HepG2 (cell line): ENCODE measurements around the gene ACACB. TPM values are rescaled to one million over a fixed set of nuclear protein-coding genes. Genes with fewer than 3 reads are reported as not detected.
A peak's percentile ranks its signal among the peaks of the same experiment; 100 is the strongest.

Experiments used
- CAMTA2 ChIP-seq: sonication (generic); formaldehyde crosslinking; IDR thresholded peaks from 2 replicates; pipeline ENCODE4 v1.4.0; 2020; ENCODE audit warnings: mild to moderate bottlenecking, missing genetic modification reagents, borderline replicate concordance
- FOXK1 ChIP-seq: sonication (generic); formaldehyde crosslinking; IDR thresholded peaks from 2 replicates; pipeline ENCODE4 v1.4.0; 2020; ENCODE audit warnings: low read depth, missing genetic modification reagents, borderline replicate concordance
- GZF1 ChIP-seq: sonication (generic); formaldehyde crosslinking; IDR thresholded peaks from 2 replicates; pipeline ENCODE4 v1.5.1; 2020; ENCODE audit warnings: mild to moderate bottlenecking, missing genetic modification reagents
- MAFK ChIP-seq, 2 experiments: IDR thresholded peaks in 1 of 2; conservative IDR thresholded peaks in 1 of 2; 2 replicates each; pipeline ENCODE4 v1.6.1; 2011; ENCODE audit warnings: improper control_type of control experiment in 2 of 2, low read length in 2 of 2
- MATR3 ChIP-seq: sonication (generic); formaldehyde crosslinking; IDR thresholded peaks from 2 replicates; pipeline ENCODE4 v1.4.0; 2020; ENCODE audit warnings: missing genetic modification reagents
- MED1 ChIP-seq: sonication (generic); formaldehyde crosslinking; IDR thresholded peaks from 2 replicates; pipeline ENCODE4 v1.4.0; 2020; ENCODE audit warnings: missing genetic modification reagents
- NFE2L1 ChIP-seq: sonication (generic); formaldehyde crosslinking; IDR thresholded peaks from 2 replicates; pipeline ENCODE4 v1.4.0; 2020; ENCODE audit warnings: missing genetic modification reagents, mild to moderate bottlenecking, borderline replicate concordance
- ONECUT2 ChIP-seq: sonication (generic); formaldehyde crosslinking; IDR thresholded peaks from 2 replicates; pipeline ENCODE4 v1.4.0; 2020; ENCODE audit warnings: missing genetic modification reagents
- PCBP2 ChIP-seq: fragments of 200-400 bp; formaldehyde crosslinking; optimal IDR thresholded peaks from 2 replicates; pipeline ENCODE3; 2018; ENCODE audit warnings: low read length, low read depth; ENCODE audit not compliant: poor library complexity, severe bottlenecking
- PHB2 ChIP-seq: fragments of 450-650 bp; IDR thresholded peaks from 2 replicates; pipeline ENCODE4 v1.6.1; 2018; ENCODE audit not compliant: partially characterized antibody
- PHF8 ChIP-seq: sonication (generic); formaldehyde crosslinking; IDR thresholded peaks from 2 replicates; pipeline ENCODE4 v1.5.0; 2020; ENCODE audit warnings: missing genetic modification reagents
- POLR2G ChIP-seq: fragments of 200-400 bp; formaldehyde crosslinking; IDR thresholded peaks from 2 replicates; pipeline ENCODE4 v1.6.1; 2018; ENCODE audit warnings: mild to moderate bottlenecking, low read depth, low read length, moderate library complexity
- SMAD9 ChIP-seq: sonication (generic); formaldehyde crosslinking; IDR thresholded peaks from 2 replicates; pipeline ENCODE4 v1.5.1; 2020; ENCODE audit warnings: mild to moderate bottlenecking, missing genetic modification reagents
- TBX3 ChIP-seq: fragments of 450-650 bp; IDR thresholded peaks from 2 replicates; pipeline ENCODE4 v1.6.1; 2017; ENCODE audit warnings: antibody characterized with exemption, mild to moderate bottlenecking, inconsistent platforms, borderline replicate concordance
- YY1 ChIP-seq: IDR thresholded peaks from 2 replicates; pipeline ENCODE4 v1.6.1; 2011; ENCODE audit warnings: low read length, low read depth, moderate library complexity, mild to moderate bottlenecking; ENCODE audit not compliant: insufficient read depth, insufficient replicate concordance
- ZKSCAN8 ChIP-seq: IDR thresholded peaks from 2 replicates; pipeline ENCODE4 v1.6.1; 2016; ENCODE audit warnings: borderline replicate concordance, missing genetic modification reagents, missing compliant biosample characterization
- ZNF12 ChIP-seq: sonication (generic); formaldehyde crosslinking; IDR thresholded peaks from 2 replicates; pipeline ENCODE4 v1.5.0; 2020; ENCODE audit warnings: missing genetic modification reagents
- ZNF138 ChIP-seq: sonication (generic); formaldehyde crosslinking; IDR thresholded peaks from 2 replicates; pipeline ENCODE4 v1.5.0; 2020; ENCODE audit warnings: mild to moderate bottlenecking, low read depth, missing genetic modification reagents
- ZNF260 ChIP-seq: sonication (generic); formaldehyde crosslinking; IDR thresholded peaks from 2 replicates; pipeline ENCODE4 v1.4.0; 2020; ENCODE audit warnings: missing genetic modification reagents, low read depth, mild to moderate bottlenecking, borderline replicate concordance
- ZNF367 ChIP-seq: sonication (generic); formaldehyde crosslinking; IDR thresholded peaks from 2 replicates; pipeline ENCODE4 v1.4.0; 2020; ENCODE audit warnings: missing genetic modification reagents, borderline replicate concordance
- ZNF652 ChIP-seq: IDR thresholded peaks from 2 replicates; pipeline ENCODE4 v1.6.1; 2016; ENCODE audit warnings: low read depth, borderline replicate concordance
- ZNF660 ChIP-seq: sonication (generic); formaldehyde crosslinking; IDR thresholded peaks from 2 replicates; pipeline ENCODE4 v1.5.1; 2020; ENCODE audit warnings: mild to moderate bottlenecking, low read depth, missing genetic modification reagents, borderline replicate concordance
- ZNF740 ChIP-seq: sonication (generic); formaldehyde crosslinking; IDR thresholded peaks from 2 replicates; pipeline ENCODE4 v1.4.0; 2020; ENCODE audit warnings: missing genetic modification reagents
- ZNF761 ChIP-seq: sonication (generic); formaldehyde crosslinking; conservative IDR thresholded peaks from 2 replicates; pipeline ENCODE4 v1.4.0; 2020; ENCODE audit warnings: mild to moderate bottlenecking, missing genetic modification reagents
- ZNF816 ChIP-seq: sonication (generic); formaldehyde crosslinking; IDR thresholded peaks from 2 replicates; pipeline ENCODE4 v1.8.0; 2022; ENCODE audit warnings: missing genetic modification reagents, mild to moderate bottlenecking, borderline replicate concordance
- polyA plus RNA-seq, 8 experiments: library from polyadenylated mRNA; depleted of rRNA in 3 of 8; stranded (reverse) in 7 of 8; unstranded in 1 of 8; fragments of >200 nt; fragmentation: Illumina TruSeq in 4 of 8; extraction: Trizol in 4 of 8; gene quantifications; 2 replicates each; pipeline versions ENCODE4 v1.2.1 to v1.2.3, GENCODE V29; 2011 to 2016; ENCODE audit warnings: low read depth in 4 of 8, missing spikeins in 1 of 8, mixed read lengths in 1 of 8; ENCODE audit not compliant: insufficient read depth in 1 of 8
- total RNA-seq, 5 experiments: library from RNA; depleted of rRNA; stranded (reverse); fragments of >200 nt; fragmentation: Illumina TruSeq; extraction: Trizol; gene quantifications; 2 replicates each; pipeline ENCODE4 v1.2.3, GENCODE V29; 2016; ENCODE audit warnings: low read depth in 1 of 5
- TF ChIP-seq, protein P1 (sequence below): IDR thresholded peaks from 2 replicates; pipeline ENCODE4 v1.6.1; 2012; ENCODE audit warnings: inconsistent platforms
- TF ChIP-seq, protein P2 (sequence below): sonication (generic); formaldehyde crosslinking; IDR thresholded peaks from 2 replicates; pipeline ENCODE4 v1.5.1; 2020; ENCODE audit warnings: missing genetic modification reagents, mild to moderate bottlenecking, borderline replicate concordance

ACACB gene
- total and polyA plus RNA-seq, 2 of the 13 experiments (the other 11 are each of a cell fraction or from before 2014, with no cell fraction given) = 6.2 to 8.6 TPM

DNA sequence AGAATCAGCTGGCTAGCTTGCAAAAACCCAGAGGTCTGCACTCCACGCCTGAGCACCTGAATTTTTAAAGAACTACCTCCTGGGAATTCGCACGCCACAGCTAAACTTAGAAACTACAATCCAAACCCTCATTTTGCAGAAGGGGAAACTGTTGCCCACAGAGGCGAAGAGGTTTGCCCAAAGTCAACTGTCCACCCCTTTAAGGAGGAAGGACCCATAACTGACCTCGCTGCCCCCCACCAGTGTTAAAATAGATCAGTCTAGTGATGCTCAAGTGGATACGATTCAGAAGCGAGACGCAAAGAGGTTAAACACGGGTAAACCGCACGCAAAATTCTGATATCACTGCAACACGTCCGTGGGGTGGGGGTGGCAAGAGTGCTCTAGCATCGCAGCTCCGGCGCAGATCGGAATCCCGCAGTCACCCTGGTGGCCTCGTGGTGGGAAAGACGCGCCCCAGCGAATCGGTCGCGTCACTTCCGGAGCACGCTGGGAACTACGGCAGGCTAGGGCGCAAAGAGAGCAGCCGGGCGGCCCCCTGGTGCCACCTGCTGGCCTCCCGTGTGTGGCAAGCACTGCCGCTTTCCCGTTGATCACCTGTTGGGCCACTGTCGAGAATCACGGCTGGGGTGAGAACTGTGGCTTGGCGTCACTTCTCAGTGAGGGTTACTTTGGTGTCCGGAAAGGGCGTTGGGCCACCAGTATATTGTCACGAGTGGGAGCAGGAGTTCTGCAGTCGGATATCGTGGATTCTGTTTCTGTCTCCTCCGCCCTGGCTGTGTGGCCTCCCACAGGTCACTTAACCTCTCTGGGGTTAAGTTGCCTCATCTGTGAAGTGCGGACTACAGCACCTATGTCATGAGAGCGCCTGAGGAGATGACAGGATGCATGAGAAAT, 23.1 kb upstream of the ACACB start, which contains the start of gene ALKBH2 (continued):
- TF ChIP-seq CAMTA2 (0 out of 2 replicates have a peak, but pooled peaks have one; percentile 86), PCBP2 (no peak), FOXK1 (CRISPR knock-in tag) (peak; percentile 86; the same call in 1 of the 2 replicates), YY1 (peak; percentile 73), TBX3 (no peak), POLR2G (peak; percentile 77), NFE2L1 (CRISPR knock-in tag) (peak; percentile 78; the same call in 1 of the 2 replicates), PHF8 (peak; percentile 72), MED1 (CRISPR knock-in tag) (peak; percentile 75; the same call in 1 of the 2 replicates), ZNF138 (CRISPR knock-in tag) (peak; percentile 97; the same call in 1 of the 2 replicates), ZNF367 (CRISPR knock-in tag) (0 out of 2 replicates have a peak, but pooled peaks have one; percentile 71), ZNF761 (CRISPR knock-in tag) (peak; percentile 97), PHB2 (no peak), ZNF740 (CRISPR knock-in tag) (peak; percentile 81; the same call in 1 of the 2 replicates), SMAD9 (CRISPR knock-in tag) (peak; percentile 93), ONECUT2 (CRISPR knock-in tag) (0 out of 2 replicates have a peak, but pooled peaks have one; percentile 47), ZNF660 (CRISPR knock-in tag) (no peak), ZNF652 (CRISPR knock-in tag) (no peak; the same call in 1 of the 2 replicates), GZF1 (CRISPR knock-in tag) (peak; percentile 89; the same call in 1 of the 2 replicates), MATR3 (CRISPR knock-in tag) (no peak), ZKSCAN8 (CRISPR knock-in tag) (peak; percentile 78; the same call in 1 of the 2 replicates), ZNF816 (CRISPR knock-in tag) (no peak; the same call in 1 of the 2 replicates), ZNF260 (no peak), MAFK (conservative IDR thresholded peaks at IDR 0.05 in 1 of 2, IDR thresholded peaks at IDR 0.05 in 1 of 2; ENCODE audit: low read length in 2 of 2) (no peak), ZNF12 (CRISPR knock-in tag) (0 out of 2 replicates have a peak, but pooled peaks have one; percentile 72)
- TF ChIP-seq, protein P1, sequence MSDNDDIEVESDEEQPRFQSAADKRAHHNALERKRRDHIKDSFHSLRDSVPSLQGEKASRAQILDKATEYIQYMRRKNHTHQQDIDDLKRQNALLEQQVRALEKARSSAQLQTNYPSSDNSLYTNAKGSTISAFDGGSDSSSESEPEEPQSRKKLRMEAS = peak; percentile 100
- TF ChIP-seq, protein P2, sequence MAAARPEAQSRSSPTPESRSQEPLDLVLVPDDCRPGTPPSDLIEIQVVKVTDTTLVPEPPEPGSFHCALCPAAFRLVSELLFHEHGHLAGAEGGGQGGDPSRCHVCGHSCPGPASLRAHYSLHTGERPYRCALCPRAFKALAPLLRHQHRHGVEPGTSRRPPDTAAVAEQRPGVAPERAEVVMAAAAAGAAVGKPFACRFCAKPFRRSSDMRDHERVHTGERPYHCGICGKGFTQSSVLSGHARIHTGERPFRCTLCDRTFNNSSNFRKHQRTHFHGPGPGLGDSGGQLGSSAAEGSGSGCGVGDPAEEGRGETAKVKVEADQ (CRISPR knock-in tag) = peak; percentile 98
